NCI-H748 (cell line): ENCODE results near the gene PLCB4.

ENCODE experiments used
- DNase-seq: peaks from one replicate; lab custom pipeline; 2025; ENCODE audit not compliant: unreplicated experiment; lab: John Stamatoyannopoulos, UW

PLCB4 gene

DNA sequence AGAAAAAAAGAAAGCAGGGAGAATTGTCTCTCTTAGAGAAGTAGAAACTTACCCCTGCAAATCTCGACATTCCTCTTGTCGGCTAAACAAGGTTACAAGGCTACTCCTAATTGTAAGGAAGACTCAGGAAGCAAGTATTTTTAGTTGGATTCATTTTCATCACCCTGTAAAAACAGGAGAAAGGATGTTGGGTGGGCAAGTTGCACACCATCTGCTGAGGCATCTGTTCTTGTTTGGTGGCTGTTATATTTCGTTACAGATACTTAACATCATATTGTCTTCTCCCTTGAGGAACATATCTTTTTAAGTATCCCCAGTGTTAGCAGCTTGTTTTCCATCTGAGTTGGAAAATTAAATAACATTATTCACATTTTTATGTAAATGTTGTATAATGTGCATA is 187.5 kb downstream of the PLCB4 start:
- no peak for DNase-seq

DNA sequence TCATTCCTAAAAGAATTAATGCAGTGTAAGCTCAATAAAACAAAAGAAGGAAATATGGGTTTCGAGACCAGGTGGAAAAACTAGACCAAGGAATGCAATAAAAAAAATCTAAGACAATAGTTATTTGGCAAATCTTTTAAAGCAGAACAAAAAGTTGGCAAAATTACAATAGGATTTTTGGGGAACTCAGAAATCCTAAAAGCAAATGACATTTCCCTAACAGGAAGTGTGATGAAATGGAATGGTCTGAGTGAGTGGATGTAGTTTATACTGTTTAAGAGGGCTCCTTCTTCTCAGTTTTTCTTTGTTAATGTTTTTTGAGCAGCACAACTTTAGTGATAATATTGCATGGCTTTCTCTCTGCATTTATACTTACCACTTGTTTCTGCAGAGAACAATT is 190.0 kb downstream of the PLCB4 start:
- no peak for DNase-seq

DNA sequence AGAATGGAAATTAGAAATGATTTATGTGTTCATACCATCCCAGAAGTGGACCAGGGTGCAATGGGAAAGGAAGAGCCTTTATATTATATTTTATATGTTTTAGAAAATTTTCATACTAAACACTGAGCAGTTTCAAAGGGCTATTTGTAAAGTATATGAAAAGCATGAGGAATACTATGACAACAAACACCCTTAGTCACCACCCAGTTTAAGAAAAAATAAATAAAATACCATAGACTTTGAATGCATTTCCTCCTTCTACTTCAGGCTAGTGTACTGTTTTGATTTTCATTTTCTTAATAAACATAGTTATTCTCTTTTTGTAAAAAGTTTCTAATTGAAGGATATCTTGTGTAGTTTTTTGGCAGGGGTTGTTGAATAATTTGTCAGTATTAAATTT is 191.1 kb downstream of the PLCB4 start:
- DNase-seq, result no peak

DNA sequence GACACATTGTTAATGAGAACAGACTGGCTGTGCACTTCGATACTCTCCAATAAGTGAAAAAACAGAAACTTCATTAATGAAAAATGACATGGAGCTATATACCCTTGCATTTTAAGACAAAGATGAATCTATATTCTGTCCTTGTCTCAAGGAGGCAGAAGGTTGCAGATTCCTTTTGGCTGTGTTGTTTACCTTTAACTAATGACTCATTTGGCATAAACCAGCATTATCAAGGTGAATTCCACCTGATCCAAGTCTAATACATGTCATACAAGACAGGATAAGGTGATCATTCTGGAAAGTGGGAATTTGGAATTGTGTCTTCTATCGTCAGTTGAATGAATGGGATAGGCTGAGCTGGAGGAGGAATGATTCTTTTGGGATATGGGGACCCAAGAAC is 192.9 kb downstream of the PLCB4 start:
- no peak for DNase-seq

DNA sequence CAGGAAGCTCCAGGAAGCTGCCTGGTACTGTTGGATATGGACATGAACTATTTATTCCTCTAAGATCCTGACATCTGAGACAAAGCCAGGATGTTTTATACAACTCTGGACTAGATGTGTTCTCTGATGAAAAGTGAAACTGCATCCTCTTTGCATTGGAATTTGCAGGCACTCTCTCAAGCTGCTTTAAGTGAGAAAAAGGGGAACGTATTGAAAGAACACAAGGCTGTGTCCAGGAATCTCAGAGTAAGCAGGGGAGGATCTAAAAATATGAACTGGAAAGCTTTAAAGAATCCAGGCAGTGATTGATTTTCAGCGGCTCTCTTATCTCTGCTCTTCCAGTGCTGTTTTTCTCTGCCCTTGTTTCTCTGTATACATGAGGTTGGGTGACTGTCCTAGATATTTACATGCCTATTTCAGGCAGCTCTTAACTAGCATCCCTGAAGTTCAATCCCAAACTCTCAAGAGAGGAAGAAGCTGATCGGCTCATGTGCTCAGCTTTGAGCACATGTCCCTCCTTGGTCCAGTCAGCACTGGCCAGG is 193.8 kb downstream of the PLCB4 start:
- DNase-seq, result no peak

DNA sequence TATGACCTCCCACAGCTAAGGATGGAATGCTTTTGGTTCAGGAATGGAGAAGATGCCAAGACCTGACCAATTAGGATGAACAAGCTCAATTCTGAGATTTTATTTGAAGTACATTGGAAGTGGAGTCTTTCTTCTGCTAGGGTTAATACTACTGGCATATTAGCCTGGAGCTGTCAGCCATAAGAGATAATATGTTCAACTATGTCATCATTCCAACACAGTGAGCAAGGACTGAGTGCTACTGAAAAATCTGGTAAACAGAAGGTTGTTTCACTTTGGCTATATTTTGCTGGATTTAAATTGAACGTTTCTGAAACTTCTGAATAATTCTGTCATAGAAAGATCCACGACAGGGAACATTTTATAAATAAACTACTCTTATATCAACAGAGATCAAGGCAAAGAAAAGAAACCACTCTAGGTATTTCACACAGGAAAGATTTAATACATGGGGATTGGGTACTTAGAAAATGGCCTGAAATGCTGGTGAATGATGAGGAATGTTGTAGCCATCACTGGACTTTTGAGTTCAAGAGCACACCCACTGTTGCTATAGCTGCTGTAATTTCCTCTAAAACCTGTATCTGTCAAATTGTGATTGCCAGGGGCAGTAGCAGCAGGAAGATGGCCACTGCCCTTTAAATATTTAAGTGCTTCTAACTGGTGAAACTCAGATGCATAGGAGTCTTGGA is 200.5 kb downstream of the PLCB4 start:
- DNase-seq, result no peak

DNA sequence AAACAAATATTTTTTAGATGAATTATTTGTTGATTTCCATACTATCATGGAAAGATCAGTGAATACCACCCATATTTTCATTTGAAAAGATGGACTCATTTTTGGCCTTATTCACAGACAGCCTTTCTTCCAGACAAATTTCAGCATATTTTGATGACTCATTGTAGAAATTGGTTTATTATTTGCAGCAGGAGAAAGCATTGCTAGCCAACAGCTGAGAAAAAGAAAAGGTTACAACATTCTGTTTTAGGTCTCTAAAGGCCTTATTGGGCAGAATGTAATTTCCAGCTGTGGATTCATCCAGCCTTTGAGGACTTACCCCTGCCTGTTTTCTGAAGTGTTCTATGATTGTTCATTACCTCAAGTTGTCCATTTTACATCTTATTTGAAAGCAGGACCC is 201.9 kb downstream of the PLCB4 start:
- DNase-seq, result no peak

DNA sequence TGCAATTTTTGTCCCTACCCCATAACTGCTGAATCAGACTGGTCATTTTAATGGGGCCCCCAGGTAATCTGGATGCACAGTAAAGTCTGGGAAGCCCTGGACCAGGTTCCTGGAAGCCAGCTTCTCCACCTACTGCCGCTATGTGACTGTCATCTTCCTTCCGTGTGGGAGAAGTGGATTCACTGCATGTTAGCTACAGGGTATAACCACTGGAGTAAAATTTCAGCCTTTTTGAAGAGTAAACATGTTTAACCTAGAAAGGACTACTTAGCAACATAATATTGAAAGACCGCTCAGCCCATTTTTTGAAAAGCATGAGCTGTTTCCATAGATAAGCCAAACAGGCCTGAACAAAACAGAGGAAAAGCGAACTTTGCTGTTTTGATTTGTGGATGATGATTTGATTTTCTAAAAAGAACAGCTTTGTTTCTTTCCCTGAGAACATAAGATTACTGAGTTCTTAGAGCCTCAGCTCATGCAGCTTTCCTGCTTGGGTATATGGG is 208.1 kb downstream of the PLCB4 start:
- peak; percentile 29 for DNase-seq

DNA sequence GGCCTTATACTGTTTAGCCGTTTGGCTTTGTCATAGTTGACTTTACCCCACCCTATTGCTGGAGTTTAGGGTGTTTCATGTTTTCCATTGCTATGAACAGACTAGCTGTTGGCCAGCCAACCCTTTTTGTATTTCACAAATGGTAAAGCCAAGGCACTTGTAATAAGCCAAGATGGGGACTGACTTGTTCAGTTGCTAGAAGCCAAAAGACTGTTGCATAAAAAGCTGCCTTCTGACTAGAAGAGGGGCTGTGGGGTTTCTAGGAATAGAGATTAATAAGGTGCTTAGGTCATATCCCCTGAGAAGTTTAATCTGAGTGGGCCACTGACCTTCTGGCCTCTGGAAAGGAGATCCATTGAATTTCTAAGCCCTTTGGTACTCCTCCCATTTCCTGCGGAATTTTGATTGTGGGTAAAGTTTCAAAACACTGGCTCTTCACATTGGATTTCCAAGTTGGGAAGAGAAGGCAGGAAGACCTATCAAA is 211.1 kb downstream of the PLCB4 start:
- no peak for DNase-seq

DNA sequence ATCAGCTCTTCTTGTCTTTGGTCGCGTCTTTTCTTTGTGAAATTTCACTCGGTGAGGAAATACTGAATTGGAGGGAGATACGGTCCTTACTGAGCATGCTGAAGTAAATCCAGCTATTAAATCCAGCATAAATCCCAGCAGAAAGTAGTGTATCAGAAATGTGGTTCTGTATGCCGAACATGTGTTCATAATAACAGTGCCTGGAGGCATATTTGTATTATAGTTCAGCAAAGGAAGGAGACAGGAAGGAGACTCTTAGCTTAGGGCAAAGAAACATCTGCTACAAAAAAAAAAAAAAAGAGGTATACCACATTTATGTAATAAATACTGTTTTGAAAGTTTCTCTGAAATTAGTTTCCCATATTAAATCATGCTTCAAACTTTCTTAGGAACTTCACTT is 211.8 kb downstream of the PLCB4 start:
- no peak for DNase-seq

DNA sequence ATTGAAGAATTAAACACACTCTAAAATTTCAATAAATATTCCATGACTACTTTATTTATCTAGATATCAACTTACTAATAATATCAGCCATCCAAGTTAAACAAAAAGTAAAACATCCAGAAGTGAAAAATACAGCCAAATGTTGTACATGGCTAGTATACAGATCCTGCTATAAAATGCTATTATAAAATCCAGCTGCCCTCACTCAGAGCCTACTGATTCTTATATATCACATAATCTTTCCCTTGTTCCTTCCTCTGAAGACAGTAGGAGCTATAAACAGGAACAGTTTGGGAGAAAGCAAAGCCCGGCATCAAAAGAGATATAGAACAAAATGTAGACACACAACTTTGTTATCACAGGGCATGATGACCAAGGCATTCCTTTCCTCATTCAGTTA is 212.9 kb downstream of the PLCB4 start:
- no peak for DNase-seq

DNA sequence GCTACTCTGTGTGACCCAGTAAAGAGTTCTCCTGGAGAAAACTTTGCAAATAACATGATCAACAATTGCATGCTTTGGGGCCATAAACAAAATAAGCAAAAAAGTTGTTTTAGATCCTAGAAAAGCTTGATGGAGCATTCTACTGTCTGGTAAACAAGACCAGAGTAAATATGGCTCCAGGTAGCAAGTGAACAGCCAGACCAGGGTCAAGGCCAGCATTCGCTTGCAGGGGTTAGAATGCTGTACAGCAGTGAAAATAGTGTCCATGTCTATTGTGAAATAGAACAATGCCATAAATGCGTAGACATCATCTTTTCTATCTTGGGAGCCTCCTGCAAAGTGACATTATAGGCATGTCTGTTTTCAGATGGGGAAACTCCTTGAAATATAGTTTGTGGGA is 216.7 kb downstream of the PLCB4 start:
- no peak for DNase-seq

DNA sequence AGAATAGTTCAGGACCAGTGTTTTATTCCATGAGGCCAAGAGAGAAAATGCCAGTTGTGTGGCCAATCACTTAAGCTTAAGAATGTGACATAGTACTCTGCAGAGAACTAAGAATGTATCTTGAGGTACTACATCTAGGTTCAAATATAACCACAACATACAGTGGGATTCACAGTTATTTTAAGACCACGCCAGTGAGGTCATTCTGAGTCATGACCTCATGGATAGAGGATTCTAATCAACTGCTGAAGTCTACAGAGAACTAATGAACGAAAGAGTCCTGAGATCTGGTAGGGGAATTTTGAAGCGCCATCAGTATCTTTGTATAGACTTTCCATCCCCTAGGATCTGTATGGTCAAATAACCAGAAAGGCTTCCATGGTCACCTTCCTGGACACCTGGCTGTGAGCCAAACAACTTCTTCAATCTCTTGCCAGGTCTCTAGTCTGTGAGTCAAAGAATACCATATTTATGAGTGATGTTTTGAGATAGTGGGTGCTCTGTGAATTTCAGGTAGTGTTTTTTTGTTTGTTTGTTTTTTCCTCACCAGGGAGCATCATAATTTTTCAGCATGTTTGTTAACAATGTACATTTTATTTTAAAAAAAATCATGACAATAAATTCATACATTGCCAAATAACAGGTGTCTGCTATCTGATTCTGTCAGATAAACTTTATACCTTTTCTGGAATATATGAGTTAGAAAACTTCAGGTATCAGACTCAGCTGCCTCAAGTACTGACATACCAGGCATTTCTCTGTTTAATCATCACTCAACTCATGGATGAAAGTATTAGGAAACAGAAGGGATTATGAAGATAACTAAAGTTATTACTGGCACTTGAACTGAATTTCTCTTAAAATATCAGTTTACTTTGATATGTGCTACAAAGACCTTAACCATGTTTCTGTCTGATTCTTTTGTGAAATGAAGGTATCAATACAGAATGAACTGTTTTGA is 217.9 kb downstream of the PLCB4 start:
- DNase-seq, result no peak

DNA sequence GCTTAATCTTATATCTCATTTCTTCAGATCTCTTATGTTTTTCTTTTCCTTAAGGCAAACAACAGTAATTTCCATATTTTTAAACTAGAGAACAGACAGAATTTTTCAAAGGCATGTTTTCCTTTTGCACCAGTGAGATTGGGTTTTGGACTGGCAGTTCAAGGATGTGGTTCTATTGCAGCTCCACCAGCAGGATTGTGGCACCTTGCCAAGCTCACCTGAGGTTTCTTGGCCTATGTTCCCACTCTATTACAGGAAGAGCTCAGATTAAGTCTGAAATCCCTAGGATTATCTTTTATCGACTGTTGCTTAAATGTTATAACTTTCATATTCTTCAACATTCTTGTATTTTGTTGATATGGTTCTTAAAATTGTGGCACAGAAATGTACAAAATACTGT is 218.9 kb downstream of the PLCB4 start:
- peak; percentile 19 for DNase-seq

DNA sequence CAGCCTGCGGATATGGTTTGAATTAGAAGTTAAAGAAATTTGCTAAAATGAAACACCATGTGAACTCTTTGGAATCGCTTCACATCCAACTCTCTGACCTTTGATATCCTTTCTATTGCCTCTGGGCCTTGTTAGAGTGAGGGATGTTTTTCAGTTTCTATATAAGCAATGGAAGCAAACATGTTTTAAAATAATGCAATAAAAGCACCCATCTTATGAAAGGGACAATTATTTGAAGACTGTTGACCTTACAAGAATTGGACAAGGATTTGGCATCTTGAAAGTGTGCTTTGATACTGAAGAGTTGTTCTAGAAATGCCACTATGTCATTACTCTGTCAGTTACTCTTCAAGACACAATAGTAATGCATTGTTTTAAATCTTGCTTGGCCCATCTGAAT is 221.4 kb downstream of the PLCB4 start:
- no peak for DNase-seq

DNA sequence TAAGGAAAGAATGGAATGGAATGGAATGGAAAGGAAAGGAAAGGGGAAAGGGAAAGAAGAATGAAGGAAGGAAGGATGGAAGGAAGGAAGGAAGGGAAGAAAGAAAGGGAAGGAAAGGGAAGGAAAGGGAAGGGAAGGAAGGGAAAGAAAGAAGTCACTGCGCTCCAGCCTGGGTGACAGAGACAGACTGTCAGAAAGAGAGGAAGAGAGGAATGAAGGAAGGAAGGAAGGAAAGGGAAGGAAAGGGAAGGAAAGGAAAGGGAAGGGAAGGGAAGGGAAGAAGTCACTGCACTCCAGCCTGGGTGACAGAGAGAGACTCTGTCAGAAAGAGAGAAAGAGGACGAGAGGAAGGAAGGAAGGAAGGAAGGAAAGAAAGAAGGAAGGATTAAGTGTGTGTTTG is 224.3 kb downstream of the PLCB4 start:
- DNase-seq, result no peak

DNA sequence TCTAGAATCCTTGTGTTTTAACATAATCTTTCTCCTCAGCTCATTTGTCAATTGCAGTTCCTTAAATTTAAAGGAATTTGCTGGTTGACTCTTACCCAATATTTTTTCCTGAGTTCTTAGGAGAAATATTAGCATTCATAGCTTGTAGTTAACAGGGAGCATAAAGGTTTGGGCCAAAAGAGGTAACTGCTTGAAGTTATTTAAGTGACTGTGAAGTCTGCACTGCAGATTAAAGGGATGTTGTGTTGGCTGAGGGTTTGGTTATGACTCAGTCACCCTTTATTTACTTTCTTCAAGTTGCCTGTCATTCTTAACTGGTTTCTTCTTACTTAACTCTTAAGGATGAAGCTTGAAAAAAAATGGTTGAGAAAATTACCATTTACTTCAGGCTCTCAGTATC is 225.2 kb downstream of the PLCB4 start:
- no peak for DNase-seq

DNA sequence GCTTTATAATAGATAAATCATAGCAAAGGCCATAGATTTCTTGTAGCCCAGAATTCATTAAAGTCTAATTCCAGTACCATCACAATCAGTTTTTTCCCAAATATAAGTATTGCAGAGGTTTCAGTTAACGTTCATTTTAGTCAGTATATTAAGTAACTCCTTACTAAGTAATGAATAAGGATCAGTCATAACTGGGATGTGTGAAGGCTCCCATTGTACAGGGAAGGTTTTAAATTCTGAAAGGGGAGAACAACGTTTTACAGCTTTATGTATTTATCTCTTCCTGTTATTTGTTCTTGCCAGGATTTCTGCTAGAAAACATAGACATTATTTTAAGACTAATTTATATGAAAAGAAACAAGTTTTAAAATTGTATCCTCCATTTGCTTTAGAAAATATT is 230.0 kb downstream of the PLCB4 start:
- DNase-seq, result no peak

DNA sequence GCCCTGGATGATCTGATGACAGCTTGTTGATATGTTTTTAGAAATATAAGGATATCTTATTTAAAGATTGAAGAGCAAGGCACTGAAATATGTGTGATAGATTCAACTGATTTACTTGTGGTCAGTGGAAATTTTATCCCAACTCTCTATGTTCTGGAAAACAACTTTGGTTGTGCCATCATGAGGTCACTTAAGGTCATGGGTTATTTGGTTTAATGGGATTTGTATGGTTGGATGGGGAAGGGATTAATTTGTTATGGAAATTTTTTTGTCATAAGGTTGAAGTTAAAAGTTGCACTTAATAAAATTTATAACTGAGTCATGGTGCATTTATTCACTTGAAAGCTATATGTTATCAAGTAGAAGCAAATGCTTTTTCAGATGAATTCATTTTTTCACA is 231.2 kb downstream of the PLCB4 start:
- no peak for DNase-seq

DNA sequence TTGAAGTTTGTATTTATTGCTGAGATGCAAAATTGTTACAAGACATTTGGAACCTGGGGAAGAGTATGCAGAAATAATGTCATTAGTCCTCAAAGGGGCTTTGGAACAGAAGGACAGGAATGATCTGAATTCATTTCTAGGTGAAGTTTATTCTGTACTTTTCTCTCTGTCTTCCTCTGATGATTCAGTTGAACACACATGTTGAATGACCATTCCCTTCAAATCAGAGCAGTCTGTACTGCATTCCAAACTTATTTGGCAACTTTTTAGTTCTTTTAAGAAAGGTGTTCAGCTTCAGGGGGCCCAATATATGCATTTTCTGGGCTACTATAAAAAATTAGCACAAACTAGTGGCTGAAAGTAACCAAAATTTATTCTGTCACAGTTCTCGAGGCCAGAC is 231.6 kb downstream of the PLCB4 start:
- DNase-seq, result no peak

DNA sequence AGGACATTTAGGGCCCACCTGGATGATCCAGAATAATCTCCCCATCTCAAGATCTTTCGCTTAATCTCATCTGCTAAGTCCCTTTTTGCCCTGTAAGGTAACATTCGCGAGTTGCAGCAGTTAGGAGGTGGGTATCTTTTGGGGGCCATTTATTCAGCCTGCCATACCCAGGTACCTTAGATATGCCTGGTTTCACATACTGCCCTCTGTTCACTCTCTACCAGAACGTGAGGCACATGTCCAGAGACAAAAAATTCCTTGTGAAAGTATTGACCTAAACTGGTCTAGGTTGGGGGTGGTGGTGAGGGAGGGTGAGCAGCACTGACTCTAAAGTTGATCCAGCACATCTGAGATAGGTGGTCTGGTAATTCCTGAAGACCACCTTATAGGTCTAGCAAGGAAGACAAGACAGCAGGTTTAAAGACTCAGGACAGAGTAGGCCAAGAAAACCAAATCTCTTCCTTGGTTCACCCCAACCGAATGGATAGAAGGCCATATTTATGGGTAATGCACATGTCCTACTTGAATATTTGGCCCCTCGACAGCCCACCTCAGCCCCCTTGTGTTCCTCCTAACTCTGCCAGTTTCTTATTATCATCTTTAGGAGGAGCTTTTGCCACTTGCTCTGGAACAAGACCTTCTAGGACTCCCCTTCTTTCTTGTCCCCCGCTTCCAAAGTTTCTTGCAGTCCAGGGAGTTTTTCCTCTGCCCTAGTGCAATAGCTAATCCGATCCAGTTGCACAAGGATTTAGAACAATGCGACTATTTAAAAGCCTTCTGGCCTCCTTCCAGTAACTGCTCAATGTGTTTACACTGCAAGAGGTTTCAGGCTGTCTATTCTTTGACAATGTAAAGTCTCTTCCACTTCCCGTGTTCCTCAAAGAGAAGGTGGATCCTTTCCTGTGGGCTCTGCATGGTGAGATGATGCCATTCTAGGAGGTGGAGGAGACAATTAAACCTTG is 232.5 kb downstream of the PLCB4 start:
- peak; percentile 92 for DNase-seq
